HG03342 (cell line): ENCODE measurements around the gene DEUP1.
"Not testable (repeated sequence)": the region's sequence is repeated elsewhere in the genome, so short reads cannot be mapped to it uniquely, and the experiment has no call there.

ENCODE experiments used
- ATAC-seq: cut with Tn5 transposase; IDR thresholded peaks from one replicate; pipeline ENCODE4 v1.9.1; 2021; ENCODE audit warnings: mild to moderate bottlenecking, moderate library complexity; ENCODE audit not compliant: unreplicated experiment

The DEUP1 gene, protein sequence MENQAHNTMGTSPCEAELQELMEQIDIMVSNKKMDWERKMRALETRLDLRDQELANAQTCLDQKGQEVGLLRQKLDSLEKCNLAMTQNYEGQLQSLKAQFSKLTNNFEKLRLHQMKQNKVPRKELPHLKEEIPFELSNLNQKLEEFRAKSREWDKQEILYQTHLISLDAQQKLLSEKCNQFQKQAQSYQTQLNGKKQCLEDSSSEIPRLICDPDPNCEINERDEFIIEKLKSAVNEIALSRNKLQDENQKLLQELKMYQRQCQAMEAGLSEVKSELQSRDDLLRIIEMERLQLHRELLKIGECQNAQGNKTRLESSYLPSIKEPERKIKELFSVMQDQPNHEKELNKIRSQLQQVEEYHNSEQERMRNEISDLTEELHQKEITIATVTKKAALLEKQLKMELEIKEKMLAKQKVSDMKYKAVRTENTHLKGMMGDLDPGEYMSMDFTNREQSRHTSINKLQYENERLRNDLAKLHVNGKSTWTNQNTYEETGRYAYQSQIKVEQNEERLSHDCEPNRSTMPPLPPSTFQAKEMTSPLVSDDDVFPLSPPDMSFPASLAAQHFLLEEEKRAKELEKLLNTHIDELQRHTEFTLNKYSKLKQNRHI

DNA sequence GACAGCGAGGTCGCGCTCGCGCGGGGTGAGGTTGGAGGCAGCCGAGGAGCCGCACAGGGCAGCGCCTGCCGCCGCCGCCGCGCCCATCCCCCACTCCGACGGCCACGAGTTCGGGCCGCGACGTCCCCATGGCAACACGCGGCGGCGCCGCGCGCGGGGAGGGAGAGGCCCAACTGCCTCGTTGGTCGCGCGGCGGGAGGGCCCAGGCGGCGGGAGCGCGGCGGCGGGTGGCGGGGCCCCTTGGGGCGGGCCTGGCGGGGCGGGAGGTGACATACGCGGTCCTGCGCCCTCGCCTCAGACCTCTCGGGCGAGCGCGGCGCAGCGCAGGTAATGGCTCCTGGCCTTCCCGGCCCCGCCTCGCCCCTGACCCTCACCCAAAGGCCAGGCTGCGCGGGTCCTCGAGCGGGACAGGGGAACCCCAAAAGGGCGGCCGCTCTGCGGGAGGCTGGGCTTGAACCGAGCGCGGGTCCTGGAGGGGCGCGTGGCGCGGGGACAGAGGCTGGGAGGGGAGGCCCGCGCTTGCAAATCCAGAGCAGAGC is at the start of gene DEUP1:
Gene DEUP1 (plus strand): TSS at position 297 of the 539 bp plus-strand sequence. CDS start 1,518 bp downstream, outside the sequence.
- no peak for ATAC-seq

DNA sequence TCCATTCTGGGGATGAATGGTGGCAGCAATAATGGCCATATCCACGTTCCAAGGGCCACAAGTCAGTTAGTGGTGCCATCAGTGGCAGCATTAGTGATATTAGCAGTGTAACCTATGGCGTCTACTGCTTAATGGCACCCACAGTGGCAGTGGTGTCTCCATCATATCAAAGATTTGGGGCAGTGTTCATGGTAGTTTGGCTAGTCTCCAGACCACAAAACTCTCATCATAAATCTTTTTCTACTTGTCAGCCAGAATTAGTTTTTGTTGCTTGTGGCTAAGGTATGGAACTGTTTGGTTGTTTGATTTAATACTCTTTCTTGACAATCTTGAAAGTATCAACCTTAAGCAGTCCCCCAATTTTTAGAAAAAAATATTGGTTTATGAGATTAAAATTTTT is 45.1 kb upstream of the DEUP1 start:
- ATAC-seq: no peak

DNA sequence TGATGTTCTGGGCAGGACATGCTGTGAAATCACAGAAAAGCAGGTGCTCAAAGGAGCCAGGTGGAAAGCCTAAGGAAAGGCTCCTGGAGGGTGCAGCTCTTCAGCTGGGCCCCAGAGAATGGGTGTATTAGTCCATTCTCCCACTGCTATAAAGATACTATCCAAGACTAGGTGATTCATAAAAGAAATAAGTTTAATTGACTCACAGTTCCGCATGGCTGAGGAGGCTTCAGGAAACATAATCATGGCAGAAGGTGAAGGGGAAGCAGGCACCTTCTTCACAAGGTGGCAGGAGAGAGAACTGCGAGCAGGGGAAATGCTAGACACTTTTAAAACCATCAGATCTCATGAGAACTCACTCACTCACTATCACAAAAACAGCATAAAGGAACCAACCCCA is 43.1 kb upstream of the DEUP1 start:
- no peak for ATAC-seq

DNA sequence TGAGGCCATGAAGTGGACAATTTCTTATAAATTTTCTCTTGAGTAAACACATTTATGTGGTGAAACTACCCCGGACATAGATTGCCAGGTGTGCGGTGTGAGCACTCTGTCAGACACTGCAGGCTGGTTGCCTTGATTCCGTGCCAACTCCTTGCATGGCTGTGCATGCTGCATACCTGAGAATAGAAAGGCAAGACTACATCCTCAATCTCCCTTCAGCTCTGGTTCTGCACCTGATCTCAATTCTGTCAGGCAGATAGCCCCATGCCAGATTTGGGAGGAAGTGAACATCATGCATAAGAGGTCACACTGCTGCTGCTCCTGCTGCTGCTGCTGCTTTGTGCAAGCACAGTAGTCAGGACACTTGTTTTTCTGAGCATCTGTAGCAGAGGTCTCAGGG is 42.5 kb upstream of the DEUP1 start:
- peak; percentile 50 for ATAC-seq

DNA sequence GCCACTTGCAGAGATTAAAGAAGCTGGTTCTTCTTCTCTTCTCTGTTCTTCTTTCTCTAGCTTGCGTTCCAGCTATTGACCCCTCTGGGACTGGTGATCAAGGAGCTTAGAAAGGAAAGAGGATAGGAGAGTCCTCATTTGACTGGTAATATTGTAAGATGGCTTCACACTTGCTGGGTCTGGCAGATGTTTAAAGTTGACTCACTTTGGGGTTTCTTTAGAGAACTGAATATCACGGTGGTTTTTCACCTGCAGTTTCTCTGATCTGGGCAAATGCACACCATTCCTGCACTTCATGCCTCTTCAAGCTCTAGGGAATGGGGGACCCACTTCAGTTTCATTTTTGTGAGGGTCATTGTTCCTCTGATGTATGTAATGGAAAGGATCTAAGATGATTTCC is 41.8 kb upstream of the DEUP1 start:
- peak; percentile 67 for ATAC-seq

DNA sequence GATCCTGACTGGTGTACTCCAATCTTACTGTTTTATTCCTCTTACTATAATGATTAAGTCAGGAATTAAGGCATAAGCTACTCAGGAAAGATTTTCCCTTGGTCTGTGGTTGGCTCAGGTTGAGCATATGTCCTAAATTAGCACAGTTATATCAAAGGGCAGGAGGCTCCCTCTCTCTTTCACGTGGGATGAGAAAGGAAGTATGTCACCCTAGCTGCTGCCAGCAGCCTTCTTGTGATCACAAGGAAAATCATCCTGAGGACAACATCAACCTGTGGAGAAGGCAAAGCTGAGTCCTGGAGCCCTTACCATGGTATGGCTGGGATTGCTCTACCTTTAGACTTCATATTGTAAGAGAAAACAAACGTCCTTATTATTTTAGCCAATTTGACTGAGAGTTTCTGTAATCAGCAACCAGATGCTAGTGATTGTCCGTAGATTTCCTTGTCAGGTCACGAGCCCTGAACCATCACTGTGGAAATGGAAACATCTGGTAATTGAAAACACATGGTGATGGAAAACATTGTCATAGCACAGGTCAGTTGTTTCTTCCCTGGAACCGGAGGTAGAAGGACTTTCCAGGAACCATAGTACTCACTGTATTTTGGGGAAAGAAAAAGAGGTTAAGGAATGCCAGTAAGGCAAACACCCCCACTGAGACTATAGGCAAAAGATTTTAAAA is 40.6 kb upstream of the DEUP1 start:
- no peak for ATAC-seq

DNA sequence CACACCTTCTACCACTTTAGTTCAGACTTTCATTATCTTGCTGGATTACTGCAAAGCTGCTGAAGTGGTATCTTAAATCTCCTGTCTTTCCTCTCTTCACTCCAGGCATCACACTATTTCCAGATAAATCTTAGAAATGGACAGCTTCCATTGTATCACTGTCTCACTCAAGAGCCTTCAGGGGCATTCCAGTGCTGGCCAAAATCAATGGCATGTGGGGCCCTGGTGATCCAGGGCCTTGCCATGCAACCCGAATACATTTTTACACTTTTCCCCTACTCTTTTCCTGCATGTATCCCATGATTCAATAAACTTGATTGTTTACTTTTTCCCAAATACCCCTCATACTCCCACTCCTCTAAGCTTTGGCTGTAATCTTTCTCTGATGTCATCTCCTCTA is 39.4 kb upstream of the DEUP1 start:
- ATAC-seq: no peak

DNA sequence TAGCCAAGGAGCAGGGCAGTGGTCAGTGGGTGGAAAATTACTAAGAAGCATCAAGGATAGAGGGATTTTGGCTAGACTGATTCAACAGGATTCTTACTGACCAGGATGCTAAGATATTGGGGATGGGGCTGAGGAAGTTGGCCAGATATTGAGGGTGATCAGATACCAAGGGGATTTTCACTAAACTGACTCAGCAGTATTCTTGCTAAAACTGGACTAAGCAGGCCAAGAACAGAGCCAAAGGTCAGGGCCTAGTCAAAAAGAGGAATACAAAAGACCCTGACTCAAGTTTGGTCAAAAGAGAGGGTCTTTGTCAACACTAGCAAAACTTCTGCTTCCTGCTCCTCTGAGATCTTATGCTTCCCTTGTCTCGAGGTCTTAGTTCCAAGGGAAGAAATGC is 38.6 kb upstream of the DEUP1 start:
- no peak for ATAC-seq

DNA sequence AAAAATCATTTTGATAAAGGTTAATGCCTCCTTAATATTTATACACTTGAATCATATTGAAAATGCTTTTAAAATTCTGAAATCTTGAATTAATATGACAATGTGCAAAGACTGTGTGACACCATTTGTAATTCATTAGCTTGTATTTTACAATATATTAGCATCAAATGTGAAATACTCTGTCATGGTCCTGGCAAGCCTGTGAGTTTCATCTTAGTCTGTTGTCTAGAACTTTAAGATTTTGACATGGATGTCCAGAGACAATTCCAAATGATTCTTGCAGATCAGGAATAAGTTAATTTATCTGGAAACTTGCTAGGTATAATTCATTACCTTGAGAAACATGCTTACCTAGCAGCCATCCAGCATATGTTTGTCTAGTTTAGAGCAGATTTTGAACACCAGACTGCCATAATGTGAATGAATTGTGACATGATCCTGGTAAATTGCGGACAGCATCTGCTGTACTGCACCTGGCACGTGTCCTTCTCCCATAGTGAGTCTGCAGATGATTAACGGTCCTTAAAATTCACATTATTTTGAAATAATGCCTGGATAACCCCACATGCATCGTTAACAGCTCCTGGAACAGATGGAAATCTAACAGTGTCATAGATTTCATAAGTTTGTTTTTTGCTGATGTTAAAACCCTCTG is 34.5 kb upstream of the DEUP1 start:
- ATAC-seq: no peak

DNA sequence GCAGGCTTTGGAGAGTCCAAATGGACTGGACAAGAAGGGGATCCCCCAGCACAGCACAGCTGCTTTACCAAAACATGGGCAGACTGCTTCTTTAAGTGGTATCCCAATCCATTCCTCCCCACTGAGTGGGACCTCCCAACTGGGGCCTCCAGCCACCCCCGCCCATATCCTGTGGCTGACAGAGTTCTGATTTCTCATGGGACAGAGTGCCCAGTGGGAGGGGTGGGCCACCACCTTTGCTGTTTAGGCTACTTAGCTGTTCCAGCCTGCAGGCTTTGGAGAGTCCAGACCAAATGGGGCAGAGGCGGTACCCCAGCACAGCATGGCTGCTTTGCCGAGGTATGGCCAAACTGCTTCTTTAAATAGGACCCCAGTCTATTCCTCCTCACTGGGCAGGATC is 26.9 kb upstream of the DEUP1 start:
- ATAC-seq: no peak

DNA sequence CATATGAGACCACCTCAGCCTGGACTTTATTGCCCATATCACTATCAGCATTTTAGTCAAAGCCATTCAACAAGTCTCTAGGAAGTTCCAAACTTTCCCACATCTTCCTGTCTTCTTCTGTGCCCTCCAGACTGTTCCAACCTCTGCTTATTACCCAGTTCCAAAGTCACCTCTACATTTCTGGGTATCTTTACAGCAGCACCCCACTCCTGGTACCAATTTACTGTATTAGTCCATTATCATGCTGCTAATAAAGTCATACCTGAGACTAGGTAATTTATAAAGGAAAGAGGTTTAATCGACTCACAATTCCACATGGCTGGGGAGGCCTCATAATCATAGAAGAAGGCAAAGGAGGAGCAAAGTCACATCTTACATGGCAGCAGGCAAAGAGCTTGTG is 16.1 kb upstream of the DEUP1 start:
- not testable (repeated sequence) for ATAC-seq

DNA sequence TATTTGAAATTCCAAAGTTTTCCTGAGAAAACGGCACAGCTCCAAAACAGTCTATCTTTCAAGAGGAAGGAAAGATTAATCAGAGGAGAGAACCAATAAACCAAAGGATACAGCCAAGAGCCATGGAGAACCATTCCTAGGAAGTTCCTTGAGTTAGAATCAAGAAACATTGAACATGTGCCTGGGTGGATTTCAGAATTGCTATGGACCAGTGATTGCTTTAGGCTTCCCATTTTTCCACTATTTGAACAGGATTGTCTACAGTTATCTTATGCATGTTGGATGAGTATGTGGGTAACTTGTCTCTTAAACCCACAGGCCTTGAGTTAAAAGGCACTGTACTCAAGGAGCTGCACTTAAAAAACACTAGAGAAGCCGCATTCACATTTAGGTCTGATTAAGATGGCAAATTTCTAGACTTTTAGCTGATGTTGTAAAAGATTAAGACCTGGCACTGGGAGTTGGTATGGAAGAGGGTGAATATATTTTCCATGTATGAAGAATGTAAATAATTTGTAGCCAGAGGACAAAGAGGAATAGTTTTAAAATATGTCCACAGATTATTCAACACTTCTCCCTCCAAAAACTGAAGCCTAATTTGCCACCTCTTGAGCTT is 11.2 kb upstream of the DEUP1 start:
- no peak for ATAC-seq

DNA sequence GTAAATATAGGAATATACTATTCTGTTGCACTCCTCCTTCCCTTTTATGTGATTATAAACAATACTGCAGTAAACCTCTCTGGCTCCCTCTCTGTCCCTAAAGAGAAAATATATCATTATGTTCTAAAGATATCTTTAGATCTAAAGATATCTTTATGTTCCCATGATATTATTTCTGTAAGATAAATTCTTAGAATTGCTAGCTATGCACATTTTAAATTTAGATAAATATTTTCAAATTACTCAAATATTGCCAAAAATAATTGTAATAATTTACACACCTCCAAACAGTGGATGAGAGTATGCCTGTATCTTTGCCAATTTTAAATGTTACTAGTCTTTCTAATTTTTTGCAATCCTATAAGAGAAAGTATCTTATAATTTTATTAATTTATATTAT is 10.3 kb upstream of the DEUP1 start:
- no peak for ATAC-seq

DNA sequence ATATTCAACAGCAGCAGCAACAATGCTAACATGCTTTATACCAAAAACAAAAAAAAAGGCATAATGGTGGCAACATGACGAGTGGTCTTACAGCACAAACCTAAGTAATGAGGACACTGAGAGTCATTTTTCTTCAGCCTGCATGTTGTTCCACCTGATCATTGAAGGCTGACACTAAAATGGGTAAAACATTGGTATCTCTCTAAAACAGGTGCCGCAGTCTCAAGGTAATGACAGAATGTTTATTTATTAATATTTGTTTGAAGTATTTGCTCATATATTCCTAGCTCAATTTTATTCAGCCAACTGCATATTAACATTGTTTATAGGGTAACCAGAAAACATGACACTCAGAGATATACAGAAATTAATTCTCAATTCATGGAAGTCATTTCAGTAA is 8.3 kb upstream of the DEUP1 start:
- ATAC-seq: no peak

DNA sequence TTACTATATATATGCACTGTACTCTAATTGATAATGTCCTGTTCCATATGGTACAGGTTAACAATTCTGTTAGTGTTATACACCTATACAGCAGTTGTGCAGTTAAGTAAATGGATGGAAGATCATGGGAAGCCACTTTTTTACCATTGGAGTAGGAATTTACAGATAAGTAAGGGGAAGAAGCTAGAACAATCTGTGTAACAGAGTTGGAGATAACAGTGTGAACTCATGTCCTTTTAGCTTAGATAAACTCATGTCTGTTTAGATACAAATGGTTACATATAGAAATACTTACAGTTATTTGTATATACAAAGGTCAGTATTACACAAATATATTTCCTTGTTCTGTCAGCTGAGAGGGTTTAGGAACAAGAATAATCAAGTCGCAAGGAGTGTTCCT is 6.8 kb upstream of the DEUP1 start:
- no peak for ATAC-seq

DNA sequence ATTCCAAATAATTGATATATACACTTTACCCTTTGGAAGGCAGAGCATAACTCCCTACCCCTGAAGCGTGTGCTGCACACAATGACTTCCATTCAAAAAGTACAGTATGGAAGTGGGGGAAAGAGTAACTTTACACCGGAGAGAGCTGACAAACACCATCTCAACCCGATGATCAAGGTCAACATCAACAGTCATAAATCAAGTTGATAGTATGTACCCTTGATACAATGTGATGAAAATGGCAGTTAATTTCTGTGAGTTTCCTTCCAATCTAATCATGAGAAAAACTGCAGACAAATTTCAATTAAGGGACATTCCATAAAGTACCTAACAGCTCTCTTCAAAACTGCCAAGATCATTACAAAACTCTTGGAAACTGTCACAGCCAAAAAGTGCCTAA is 6.0 kb upstream of the DEUP1 start:
- no peak for ATAC-seq

DNA sequence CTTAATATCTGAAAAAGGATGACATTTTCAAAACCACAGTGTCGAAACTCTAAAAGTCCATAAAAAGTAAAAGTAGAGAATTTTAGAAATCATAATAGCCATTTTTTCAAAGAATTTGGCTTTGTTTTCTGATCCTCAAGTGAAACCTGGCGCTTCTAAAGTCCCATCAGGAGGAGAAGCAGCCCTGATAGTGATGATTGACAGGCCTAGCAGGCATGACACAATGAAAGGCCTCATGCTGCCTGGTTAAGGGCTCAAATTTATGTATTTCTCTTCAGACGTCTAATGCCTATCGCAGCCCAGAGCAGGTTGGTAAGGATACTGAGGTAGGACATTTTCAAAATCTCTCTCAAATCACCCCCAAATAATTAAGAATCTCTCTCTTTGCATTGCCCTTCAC is 3.9 kb upstream of the DEUP1 start:
- no peak for ATAC-seq

DNA sequence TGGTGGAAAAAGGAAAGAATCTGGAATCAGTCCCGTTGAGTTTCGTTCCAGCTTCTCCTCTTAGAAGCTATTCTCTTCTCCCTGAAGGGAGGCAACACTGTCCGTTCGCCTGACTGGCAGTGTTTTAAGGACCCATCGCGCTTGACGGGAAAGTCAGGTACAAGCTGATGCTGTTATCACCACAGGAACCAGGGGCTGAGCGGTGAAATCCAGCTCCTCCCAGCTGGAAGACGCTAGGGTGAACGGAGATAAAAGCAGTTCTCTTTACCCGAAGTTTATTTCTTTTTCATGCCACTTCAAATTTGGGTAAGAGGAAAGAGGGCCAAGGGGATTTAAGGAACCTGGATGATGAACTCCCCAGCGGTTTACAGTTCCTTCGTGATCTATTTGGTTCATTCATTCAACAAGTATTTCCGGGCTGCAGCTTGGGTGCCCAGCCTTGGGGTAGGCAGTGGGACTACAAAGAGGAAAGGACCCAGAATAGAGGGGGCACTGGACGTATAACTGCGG is 551 bp upstream of the DEUP1 start:
- ATAC-seq: no peak

DNA sequence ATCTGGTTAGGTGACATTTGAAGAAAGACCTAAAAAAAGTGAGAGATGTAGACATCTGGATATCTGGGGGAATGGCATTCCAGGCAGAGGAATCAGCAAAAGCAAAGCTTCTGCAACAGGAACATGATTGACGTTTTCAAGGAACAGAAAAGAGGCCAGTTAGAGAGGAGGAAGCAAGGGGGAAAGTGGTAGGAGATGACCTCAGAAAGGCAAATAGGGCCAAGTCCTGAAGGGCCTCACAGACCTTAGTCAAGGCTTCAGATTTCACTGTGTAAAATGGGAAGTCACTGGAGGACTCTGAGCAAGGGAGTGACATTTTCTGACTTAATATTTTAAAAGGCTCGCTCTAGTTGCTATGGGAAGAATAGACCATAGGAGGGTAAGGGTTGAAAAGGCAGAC is 9.7 kb downstream of the DEUP1 start:
- ATAC-seq: no peak

DNA sequence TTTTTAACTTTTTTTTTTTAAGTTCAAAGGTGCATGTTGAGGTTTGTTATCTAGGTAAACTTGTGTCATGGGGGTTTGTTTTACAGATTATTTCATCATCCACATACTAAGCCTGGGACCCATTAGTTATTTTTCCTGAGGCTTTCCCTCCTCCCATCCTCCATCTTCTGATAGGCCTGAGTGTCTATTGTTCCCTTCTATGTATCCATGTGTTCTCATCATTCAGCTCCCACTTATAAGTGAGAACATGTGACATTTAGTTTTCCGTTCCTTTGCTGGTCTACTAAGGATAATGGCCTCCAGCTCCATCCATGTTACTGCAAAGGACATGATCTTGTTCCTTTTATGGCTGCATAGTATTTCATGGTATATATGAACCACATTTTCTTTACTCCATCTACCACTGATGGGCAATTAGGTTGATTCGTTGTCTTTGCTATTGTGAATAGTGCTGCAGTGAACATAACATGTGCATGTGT is 14.4 kb downstream of the DEUP1 start:
- ATAC-seq: no peak

DNA sequence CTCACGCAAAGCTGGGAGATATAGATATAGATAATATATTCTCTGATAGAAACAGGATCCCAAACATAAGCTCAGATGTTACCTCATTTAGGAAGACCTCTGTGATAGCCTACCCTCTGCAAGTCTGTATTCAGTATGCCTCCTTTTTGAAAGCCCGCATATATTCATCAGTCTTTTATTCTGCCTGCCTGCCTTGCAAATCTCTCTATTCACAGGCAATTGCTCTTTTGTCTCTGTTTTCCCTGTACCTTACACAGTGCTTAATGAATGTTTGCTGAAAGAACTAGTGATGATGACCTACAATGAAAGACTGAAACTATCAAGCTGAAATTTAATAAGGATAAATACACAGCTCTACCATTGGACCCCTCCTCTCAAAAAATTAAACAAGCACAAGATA is 18.4 kb downstream of the DEUP1 start:
- no peak for ATAC-seq
